NCI-H2029 treated with DMSO at 0.1 percent for 48 hours (cell line): Measurements from ENCODE around the gene PPP2R2D.

ENCODE experiments used
- DNase-seq: peaks from one replicate; lab custom pipeline; 2025; lab: John Stamatoyannopoulos, UW

PPP2R2D gene

DNA sequence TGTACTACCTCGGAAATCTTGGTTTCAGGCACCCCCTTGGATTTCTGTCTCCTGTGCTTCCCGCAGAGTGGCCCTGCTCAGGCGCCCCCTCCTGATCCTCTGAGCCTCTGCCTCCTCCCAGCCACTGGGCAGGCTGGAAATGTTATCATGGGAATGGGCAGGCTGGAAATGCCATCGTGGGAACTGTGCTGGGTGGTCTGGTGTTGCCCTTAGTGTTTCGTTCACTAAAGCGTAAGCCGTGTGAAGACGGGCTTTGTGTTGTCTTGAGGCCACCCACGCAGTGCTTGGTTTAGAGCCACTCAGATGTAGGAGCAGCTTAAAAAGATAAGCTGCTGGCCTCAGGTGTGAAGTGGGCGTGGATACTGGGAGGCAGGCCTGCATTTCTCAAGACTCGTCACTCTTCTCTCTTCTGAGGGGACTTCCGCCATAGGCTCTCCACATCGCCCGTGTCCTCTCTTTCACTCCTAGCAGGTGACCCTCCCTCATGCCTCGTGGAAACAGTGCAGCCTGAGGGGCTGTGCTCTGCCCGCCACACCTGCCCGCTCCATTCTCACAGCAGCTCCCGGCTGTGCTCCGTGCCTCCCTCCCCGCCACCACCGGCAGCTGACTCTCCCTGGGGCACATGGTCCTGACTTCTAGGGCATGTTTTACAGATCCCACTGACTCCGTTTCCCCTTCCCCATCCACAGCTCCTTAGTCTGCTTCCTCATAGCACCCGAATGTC is 28.5 kb downstream of the PPP2R2D start:
- DNase-seq = no peak

DNA sequence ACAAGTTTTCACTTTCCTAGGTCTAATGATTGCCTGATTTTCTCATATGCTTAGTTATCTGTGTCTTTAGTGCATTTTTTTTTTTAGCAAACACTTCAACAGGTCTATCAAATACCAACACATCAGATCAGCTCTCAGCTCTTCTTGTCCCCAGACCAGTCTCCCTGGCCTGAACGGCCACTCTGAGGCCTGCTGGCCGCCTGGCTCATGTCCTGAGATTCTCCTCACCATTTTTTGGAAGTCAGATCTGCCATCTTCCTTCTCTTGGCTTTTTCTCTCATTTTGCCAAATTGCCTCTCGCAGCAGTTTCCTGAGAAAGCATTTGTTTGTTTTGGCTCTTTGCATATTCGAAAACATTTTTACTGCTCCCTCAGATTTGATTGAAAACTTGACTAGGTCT is 29.3 kb downstream of the PPP2R2D start:
- DNase-seq = no peak

DNA sequence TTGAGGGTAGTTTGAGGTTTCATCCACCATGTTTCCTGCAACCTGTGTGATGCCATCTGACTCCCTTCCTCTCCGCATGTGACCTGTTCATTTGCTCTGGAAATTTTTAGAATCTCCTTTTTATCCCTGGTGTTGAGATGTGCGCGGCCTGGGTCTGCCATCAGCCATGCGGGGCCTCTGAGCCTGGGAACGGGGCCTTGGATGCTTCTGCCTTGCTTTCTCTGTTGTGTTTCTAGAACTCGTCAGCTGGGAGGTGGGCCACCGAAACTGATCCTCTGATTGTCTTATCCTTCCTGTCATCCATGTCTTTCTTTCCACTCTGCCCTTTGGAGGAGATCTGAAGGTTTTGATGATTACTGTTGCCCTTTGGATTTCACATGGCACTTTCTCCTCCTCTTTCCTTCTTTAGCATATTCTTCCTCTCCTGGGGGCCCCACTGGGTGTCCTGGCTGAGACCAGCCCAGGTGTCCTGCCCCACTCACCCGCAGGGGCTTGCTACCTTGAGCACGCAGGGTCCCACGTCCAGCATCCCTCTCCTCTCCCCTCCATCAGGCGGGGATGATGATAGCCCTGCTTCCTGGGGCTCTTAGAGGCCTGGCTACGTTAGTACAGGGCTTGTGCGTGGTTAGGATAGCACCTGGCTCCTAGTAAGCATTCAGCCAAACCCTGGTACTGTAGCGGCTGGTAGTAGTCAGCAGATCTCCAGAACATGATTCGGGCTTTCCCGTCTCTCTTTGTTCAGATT is 29.9 kb downstream of the PPP2R2D start:
- no peak for DNase-seq

DNA sequence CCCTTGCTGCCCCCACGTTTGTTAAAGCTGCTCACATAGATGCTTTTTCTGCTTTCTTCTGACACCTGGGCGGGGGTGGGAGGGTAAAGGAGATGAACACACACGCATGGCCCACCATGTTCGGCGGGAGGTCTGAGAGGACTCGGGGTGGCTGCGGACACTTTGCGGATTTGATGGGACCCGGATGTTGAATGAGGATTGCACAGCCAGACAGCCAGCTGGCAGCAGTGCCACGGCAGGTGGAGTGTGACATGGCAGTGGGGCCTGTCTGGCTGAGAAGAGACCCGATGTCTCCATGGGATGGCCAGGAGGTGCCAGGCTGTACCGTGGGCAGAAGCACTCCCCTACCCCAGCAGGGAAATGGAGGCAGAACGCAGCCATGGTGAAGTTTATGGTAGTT is 31.2 kb downstream of the PPP2R2D start:
- DNase-seq = no peak

DNA sequence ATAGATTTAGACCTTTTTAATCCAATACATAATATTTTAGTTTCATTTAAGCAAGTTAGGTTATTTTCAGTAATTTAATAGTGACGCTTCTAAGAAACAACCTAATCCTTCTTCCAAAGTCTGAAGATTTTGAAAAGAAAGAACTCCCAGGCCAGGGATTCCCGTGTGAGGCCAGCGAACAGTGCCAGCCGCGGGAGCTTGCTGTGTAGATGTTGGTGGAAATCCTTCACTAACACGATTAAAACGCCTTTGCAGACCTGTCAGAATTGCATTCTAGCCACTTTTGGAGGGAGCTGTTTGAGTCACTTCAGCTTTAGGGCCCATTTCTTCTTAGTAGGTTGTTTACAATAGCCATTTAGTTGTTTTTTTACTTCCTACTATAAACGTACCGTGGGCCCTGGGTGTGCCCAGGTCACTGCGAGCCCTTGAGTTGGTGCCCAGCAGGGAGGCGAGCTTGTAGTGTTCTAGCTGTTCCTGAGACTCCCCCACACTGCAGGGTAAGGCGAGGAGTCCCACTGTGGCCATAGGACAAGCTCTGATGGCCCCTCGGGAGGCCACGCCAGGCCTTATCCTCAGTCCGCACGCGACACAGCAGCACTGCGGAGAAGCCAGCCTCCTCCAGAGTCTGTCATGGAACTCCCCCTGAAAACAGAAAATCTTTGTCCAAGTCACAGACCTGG is 32.3 kb downstream of the PPP2R2D start:
- DNase-seq = no peak

DNA sequence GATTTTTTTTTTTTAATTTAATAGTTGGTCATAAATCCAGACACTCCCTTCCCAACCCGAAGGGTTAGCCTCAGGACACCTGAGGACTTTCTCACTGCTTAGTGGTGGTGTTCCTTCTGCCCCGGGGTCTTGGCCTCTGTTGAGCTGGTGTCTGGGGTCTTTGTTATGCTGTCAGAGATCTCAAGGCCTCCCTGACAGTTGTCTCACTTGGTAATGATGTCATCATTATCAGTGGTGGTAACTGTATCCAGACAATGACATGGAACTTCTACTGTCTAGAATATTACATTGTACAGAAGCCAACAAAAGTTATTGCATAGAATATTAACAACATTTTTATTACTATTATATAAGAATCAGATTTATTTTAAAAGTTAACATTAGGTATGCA is 32.9 kb downstream of the PPP2R2D start:
- no peak for DNase-seq

DNA sequence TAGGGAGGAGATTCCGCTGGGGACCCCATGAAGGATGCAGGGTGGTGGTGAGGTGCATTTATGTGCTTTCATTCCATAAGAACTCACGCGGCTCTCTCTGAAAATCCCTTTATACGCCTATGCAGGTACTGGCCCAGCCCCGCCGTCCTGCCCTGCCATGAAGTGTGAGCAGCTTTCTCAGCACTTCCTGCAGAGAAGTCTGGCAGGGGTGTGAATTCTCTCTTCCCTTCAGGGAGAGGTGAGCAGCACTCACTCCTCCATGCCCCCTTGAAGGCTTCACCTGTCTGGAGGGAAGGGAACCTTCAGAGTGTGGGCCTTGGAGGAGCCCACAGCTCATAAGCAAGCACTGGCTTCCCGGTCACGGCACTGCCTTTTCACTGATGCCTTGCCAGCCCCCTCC is 34.0 kb downstream of the PPP2R2D start:
- no peak for DNase-seq

DNA sequence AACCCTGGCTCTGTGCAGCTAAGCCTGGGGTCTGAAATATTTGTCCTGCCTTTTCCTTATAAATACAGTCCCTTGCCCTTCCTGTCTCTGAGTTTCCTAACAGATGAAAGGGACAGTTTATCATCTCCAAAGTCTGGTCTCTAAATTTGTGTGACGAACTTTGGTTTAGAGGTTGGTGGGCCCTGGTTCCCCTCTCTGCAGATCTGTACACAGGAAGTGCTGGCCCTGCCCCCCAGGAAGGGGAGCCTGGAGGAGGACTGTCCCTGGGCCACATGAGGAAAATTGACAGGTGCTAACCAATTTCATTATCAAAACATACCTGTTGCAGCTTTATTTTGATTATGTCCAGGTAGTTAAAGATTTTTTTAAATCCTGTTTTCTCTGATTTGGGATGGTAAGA is 34.5 kb downstream of the PPP2R2D start:
- no peak for DNase-seq

DNA sequence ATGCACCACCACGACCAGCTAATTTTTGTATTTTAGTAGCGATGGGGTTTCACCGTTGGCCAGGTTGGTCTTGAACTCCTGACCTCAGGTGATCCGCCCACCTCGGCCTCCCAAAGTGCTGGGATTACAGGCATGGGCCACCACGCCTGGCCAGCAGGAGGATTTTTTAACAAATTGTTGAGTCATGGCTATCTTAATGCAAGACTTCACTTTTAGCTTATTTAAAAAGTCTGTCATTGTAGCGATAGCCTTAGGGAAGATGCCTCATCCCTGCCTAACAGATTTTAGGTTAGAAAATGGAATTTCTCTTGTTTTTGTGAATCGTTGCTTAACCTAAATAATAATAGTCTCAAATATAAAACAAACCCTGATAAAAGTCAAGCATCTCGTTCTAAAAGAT is 35.5 kb downstream of the PPP2R2D start:
- no peak for DNase-seq

DNA sequence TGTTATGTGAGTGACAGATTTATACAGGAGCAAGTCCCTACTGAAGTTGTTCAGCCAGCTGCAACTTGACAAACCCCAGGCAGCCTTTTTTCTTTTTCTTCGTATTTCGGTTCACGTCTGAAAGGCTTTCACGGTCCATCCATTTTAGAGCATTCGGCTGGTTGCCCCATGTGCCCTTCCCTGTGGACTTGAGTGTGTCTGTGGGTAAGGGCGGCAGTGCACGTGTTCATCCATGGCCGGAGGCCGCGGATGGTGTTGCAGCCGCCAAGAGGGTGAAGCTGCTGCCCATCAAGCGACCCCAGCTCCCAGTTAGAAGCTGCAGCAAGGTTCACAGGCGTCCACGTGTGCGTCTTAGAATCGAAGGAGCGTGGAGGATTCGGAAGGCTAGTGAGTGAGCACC is 35.9 kb downstream of the PPP2R2D start:
- DNase-seq = no peak

DNA sequence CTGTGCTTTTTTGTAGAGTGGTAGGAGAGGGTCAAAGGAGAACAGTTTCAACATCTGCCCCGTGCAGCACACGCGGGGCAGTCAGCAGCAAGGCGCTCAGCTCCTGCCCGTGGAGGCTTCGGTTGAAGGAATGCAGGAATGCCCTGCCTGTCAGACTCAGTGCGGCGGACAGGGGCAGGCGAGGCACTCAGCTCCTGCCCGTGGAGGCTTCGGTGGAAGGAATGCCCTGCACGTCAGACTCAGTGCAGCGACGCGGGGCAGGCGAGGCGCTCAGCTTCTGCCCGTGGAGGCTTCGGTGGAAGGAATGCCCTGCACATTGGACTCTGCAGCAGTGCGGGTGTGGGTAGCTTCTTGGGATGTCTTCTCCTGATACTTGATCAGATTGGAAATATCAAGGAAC is 37.0 kb downstream of the PPP2R2D start:
- DNase-seq = no peak

DNA sequence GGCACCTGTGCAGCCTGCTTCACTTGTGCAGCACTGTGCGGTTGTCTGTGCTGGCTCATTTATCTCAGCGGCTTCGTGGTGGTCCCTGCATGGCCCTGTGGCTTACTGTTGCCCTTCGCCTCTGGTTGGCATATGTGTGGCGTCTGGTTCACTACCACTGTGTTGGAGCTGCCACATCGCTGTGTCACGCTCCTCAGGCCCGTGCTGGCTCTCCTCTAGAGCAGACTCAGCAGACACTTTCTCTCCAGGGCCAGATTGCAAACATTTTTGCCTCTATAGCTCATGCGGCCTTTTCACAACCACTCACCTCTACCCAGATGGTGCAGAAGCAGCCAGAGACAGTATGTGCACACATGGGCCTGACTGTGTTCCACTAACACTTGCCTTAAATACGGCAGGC is 37.9 kb downstream of the PPP2R2D start:
- no peak for DNase-seq

DNA sequence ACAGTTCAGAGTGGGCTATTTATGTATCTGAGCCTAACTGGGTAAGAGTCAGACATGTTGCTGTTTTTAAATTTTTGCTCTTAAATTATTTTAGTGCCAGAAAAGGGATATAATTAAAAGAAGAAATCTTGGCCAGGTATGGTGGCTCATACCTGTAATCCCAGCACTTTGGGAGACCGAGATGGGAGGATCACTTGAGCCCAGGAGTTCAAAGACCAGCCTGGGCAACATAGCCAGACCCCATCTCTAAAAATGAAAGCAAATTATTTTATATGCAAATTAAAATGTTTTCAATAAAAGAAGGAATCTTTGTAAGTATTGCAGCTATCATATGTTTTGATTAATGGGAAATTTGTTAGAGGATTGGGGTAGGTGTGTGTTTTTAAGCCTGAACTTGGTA is 41.6 kb downstream of the PPP2R2D start:
- no peak for DNase-seq

DNA sequence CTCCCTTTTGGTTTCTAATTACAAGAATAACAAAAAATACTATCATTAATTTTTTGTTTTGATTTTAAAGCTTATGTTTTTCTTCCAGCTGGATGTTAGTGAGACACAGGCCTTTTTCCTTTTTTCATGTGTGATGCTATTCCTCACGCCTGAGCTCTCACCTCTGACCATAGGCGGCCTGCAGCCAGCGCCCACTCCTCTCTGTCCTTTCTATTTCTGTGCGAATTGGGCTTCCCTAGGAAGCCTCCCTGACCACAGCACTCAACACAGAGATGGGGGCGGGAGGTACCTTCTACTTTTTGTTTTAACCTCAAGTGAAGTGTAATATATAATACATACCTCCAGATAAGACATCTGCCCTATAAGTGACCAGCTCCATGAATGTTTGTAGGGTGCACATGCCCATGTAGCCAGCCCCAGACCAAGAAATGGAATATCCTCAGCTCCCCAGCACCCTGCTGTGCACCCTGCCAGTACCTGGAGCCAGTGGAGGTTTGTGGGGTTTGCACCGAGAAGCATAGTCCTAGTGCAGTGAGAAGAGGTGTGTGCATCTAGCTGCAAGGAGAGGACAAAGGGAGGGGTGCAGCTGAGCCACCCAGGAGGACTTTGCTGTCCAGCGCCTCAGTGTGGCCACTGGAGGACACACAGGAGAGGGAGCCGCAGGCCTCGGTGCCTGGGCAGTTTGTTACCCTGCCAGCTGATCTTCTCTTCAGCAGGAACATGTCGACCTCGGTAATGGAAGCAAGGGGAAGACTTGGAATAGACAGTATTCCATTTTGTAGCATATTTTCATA is 42.4 kb downstream of the PPP2R2D start:
- DNase-seq = no peak

DNA sequence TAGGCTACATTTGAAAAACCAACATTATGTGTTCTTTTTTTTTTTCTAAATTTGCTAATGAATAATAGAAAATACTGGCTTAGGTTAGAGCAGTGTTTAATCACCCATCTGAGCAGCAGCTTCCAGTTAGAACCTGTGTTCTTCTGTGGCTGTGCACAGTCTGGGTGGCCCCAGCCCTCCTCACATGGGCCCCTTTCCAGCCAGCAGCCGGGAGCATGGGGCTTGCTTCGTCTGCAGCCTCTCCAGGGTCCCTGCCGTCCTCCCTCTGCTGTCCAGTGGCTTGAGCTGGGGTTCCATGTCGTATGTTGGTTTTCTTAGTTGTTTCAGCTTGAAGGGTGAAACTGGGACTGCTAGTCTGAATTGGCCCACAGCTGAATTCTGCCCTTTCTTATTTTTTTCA is 43.6 kb downstream of the PPP2R2D start:
- DNase-seq = no peak

DNA sequence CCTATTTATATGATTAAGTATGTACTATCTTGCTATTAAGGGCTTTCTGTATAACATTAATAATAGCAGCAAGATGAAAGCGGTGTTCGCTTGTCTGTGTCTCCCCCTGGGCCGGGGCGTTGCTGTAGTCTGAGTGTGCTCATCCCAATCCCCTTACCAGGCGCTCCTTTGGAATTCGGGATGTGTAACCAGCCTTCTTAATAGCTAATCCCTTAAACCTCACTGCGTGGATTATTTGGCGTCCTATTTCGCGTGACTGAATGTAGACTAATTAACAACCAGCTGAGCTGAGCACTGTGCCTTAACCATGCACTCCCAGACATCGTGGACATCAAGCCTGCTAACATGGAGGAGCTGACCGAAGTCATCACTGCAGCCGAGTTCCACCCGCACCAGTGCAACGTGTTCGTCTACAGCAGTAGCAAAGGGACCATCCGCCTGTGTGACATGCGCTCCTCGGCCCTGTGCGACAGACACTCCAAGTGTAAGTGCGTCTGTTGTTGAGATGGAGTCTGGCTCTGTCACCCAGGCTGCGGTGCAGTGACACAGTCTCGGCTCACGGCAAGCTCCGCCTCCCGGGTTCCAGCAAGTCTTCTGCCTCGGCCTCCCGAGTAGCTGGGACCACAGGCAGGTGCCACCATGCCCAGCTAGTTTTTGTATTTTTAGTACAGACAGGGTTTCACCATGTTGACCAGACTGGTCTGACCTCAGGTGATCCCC is 44.3 kb downstream of the PPP2R2D start:
- no peak for DNase-seq

DNA sequence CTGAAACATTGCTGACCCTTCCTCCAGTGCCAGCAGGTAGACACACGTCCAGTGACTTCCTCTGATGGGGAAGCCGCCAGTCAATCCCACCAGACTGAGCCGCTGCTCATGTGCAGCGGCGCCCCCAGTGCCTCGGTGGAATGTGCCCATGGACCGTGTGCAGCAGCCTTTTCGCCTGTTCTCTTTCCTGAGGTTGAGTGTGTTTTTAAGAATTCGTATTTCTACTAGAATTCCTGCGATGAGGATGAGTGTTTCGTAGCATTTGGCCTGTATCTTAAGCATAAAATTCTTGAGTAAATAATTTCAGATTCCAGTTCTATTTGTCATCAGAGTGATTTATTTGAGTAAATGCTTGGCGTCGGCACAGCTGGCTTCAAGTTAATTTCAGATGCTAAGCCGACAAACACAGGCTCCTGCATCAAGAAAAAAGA is 45.5 kb downstream of the PPP2R2D start:
- no peak for DNase-seq

DNA sequence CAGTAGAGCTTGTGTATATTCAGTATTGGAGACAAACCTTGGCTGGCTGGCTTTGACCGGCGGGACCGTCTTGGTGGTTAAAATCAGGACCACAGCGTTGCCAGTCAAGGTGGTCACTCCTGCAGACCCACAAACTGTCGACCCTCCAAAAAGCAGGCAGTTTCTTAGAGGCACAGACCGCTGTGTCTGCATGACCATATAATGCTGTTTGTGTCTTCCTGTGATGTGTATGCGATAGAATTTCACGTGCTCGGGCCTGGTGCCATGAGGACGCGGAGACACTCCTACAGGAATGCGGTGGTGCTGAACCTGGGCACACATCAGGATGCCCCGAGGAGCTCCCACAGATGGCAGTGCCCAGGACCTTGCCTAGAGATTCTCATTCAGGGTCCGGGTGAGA is 46.1 kb downstream of the PPP2R2D start:
- DNase-seq = no peak

DNA sequence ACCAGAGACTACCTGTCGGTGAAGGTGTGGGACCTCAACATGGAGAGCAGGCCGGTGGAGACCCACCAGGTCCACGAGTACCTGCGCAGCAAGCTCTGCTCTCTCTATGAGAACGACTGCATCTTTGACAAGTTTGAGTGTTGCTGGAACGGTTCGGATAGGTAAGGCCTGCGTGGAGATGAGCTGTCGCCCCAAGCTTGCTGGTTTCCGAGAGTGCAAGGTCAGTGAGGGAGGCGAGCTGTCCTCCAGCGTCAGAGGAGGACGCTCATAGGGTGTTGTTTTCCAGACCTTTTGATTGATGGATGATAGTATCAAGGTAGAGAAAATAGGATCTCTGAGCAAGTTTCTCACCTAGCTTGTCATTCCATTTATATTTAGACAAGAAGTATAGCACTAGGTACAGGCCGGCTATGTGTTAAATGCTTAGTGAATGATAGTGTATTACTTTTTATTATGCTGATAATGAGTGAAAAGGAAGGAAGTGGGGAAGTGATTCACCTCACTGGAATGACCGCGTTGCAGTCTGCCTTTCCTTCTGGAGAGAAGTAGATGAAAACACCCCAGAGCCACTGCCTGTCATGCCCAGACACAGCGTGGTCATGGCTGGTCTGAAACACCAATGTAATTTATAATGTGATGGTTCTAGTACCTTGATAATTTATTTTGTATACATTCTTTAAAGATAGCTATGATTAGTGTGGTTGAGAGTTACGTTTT is 47.0 kb downstream of the PPP2R2D start:
- no peak for DNase-seq

DNA sequence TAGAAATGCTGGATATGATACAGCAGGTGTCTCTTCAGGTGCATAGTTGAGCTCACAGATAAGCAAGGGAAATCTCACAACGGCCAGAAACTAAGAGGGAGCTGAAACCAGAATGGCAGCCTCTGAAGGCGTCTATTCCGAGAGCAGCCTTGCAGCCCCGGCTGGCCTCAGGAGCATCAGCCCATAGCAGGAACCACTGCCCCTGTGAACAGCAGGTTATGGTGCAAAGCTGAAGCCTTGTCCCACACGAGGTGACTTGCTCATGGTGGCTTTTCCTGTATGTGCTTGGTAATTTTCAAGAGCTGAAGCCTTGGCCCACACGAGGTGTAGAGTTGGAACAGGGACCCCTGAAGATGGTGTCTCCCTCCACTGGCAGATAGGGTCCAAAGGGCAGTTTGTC is 47.7 kb downstream of the PPP2R2D start:
- DNase-seq = no peak
